Stimulated activated CD4-positive, alpha-beta T cell treated with anti-CD3 and anti-CD28 coated beads, TNF-alpha, amount 100 ng/mL, for 4 hours (primary cell): ENCODE measurements around the gene CDT1.

Source experiments
- DNase-seq, 3 experiments: peaks; one replicate each; pipeline ENCODE4 v3.0.0-alpha.2; 2020; ENCODE audit warnings: low read depth in 3 of 3

CDT1 gene

DNA sequence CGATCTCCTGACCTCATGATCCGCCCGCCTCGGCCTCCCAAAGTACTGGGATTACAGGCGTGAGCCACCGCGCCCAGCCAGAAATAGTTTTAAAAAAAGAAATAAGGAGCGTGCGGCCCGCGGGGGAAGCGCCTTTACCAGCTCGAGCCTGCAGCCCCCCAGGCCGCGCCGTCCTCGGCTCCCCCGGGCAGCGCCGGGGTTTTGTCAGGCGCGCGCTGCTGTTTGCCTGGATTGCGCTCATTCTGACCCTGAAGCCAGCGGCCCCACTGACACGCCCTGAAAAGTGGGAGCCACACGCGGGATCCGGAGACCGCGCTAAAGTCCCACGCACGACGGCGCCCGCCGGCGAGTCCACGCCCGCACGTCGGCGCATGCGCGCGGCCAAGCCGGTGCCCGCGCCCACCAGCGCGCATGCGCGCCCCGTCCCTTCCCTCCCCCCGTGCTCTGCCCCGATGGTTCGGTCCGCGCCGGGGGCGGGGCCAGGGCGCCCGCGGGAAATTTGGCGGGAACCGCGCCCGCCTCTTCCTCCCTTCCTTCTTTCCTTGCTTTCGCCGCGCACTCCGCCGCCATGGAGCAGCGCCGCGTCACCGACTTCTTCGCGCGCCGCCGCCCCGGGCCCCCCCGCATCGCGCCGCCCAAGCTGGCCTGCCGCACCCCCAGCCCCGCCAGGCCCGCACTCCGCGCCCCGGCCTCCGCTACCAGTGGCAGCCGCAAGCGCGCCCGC is at the start of gene CDT1:
TSS of gene CDT1 (plus strand) at position 526 of the 724 bp plus-strand sequence. CDS start at position 569, 43 bp downstream.
- DNase-seq: peak; percentile 74 to 84 (median 76)

- DNase-seq: no peak
Observed at GRCh38 chr16:88754109-88754911, 49.3 kb upstream of the CDT1 start.

DNA sequence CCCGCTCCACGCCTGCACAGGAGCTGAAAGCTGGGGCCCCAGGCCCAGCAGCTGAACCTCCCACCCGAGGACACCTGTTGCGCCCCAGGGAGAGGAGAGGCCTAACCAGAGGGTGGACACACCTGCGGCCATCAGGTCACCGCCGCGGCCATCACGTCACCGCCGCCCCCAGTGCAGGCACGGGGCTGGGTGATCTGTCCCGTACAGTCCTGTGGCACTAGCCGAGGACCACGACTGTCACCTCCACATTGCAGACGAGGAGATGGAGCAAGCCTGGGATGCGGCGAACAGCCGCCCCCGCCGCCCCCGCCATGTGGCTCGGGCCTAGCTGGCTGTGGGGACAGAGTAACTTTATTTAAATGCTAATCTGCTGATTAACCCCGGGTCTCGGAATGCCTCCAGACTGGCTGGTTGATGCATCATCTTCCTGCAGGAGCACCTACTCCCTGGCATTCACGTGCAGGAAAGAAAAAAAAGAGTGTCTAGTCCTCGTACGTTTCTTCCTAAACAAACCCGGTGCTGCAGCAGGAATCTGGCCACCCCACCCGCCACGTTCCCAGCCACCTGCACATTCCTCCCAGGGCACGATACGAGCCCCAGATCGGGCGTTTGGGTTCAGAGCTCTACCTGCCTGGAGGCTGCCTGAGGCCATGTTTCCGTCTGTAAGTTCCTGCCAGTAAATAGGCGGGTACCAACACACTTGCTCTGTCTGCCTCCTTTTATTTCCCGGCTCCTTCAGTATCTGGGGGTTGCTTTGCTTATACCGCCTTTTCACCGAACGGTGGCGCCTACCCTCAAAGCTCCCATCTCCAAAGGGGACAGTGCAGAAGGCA is 48.5 kb upstream of the CDT1 start:
- no peak for DNase-seq

DNA sequence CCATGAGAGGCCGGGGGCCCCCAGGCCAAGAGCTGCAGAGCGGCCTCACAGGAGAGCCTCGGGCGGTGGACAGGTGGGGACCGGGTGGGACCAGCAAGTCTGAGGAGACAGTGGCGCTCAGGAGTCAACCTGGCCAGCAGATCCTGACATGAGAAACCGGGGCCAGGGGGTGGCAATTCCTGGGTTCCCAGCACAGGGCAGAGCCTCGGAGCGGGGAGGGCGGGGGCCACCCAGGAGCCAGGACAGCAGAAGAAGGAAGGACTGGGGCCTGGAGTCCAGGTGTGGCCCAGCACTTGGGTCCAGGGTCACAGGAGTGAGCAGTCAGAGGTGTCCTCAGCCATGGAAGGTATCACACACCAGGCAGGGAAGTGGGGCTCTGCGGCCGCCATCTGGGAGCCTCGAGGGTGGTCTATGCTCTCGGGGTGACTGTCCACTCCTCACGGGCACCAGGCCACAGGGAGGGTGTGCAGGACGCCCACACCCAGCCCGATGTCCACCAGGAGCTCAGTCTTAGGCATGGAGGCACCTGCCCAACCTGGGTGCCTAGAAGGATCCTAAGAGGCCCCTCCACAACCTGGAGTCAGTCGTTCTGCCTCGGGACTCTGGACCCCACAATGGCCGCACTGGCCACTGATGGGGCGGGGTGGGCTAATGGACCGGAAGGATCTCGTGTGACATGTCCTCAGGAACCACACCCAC is 47.7 kb upstream of the CDT1 start:
- no peak for DNase-seq

- DNase-seq: no peak
Observed at GRCh38 chr16:88758227-88758943, 45.2 kb upstream of the CDT1 start.

- DNase-seq: no peak
Observed at GRCh38 chr16:88758944-88759244, 44.7 kb upstream of the CDT1 start.

DNA sequence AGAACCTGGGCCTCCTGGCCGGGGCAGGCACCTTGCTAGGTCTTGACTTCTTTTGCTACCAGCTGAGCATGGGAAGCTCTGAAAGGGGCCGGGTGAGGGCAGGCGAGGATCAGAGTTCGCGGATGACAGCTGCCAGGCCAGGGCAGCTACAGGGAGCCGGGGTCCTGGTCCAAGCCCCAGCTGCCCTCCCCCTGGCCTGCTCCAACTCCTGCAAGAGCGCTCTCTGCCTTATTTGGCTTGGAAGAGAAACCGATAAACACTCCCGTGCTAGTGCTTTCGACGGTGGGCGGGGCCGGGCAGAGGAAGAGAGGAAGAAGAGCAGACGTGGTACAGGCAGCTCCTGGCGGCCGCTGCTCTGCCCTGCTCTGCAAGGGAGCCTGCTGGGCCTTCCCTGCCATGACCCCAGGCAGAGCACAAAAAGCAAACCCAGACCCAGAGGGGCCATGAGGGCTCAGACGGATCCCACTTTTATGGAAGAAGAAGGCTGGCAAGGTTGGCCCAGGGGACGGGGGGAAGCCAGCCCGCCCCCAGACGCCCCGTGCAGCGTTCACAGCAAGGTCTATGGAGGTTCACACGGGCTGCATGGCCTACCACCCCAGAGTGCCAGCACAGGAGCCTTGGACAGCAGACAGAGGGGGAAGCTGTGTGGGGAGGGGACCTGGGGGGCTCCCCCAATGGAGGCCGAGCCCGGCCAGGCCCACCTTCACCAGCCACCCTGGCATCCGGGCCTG is 44.2 kb upstream of the CDT1 start:
- DNase-seq: peak in 1 of 3 experiments; percentile 34

GRCh38 chr16:88759976-88760350 is 43.6 kb upstream of the CDT1 start:
- no peak for DNase-seq

DNA sequence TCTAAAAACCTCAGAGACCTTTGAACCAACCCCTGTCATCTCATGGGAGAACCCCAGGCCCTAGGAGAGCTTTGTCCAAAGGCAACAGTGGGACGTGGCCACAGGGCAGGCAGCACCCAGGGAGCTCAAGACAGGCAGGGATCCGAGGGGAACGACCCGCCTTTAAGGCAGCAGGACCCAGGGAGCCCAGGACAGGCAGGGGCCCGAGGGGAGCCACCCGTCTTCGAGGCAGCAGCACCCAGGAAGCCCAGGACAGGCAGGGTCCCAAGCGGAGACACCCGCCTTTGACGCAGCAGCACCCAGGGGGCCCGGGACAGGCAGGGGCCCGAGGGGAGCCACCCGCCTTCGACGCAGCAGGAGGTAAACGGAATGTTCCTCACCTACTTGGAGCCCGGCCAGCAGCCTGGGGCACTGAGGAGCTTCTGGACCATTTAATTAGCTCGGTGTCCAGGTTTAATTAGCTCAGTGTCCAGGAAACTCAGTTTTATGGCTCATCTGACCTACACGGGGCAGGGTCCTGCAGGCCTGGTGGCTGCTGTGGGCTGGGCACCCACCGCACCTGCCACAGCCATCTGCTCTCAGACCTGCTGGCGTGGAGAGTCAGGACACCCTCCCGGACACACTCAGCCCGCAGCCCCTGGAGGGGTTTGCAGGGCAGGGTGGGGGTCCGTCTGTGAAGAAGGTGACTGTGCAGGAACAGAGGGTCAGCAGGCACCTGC is 43.0 kb upstream of the CDT1 start:
- no peak for DNase-seq

GRCh38 chr16:88761143-88761534 is 42.5 kb upstream of the CDT1 start:
- no peak for DNase-seq

DNA sequence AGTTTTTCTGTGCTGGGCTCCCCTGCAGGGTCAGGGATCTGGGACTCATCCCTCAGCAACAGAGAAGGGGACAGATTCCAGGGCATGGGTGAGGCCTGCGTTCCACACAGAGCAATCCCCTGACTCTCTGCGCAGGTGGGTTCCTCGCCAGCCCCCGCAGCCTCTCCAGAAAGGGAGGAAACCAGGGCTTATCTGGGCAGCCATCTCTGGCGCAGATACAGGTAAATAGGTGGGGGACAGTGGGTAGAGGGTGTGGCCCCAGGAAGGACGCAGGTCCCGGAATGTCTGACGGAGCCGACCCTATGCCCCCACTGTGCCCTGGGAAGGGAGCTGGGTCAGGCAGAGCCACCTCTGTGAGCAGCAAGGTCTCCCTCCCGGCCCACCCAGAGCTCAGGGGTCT is 41.8 kb upstream of the CDT1 start:
- DNase-seq: no peak

GRCh38 chr16:88762258-88762870 is 41.2 kb upstream of the CDT1 start:
- DNase-seq: no peak

GRCh38 chr16:88762941-88763340 is 40.6 kb upstream of the CDT1 start:
- no peak for DNase-seq

DNA sequence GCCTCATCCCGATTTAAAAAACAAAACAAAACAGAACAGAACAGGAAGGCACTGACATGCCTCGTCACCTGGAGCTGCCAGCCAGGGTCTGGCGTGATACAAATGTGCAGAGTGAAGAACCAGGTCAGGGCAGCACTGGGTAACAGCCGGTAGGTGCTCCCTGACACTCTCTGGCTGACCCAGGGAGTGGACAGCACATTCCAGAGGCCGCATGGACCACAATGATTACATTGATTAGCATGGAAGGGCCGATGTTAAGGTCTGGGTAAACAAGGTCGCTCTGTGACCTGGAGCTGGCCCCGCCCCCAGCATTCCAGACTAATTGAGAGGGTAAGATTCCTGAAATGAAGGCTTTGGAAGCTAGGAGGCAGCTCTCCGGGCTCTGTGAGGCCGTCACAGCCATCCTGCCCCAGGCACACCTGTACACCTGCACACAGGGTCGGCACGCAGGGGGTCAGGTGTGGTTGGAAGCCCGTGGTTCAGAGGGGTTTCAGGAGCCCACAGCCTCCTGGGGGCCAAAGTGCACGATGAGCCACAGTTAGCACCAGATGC is 40.0 kb upstream of the CDT1 start:
- DNase-seq: no peak

DNA sequence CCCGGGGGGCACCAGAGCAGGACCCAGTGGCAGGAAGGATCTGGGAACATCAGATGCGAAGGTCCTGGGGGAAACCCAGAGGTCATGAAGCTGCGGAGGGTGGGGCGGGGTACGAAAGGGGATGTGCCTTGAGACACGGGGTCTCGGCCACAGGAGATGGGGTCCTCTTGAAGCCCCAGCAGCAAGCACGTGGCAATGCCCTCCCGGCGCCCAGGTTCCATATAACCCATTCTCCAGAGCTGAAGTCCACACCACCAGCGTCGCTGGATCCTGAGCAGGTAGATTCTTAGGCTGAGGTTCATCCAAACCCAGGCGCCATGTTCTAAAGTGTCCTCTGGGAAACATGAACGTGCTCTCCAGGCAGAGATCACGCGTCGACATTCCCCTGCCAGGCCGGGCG is 39.5 kb upstream of the CDT1 start:
- DNase-seq: no peak

- no peak for DNase-seq
Observed at GRCh38 chr16:88764913-88765349, 38.7 kb upstream of the CDT1 start.

DNA sequence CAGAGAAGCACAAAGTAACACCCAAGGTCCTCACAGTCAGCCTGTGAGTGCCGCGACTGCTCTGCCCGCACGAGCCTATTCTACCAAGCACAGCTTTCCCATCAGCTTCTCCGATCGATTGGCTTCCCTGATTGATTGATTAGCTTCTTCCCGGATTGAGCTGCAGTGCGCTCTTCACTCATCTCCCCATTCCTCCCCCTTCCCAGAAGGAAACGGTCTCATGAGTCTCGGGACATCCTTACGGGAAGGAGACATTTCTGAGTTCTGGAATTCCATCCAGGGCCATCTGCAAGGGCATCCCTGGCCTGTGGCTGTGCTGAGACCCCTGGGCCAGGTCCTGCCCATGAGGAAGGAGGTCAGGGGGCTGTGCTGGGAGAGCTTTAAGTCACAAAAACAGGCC is 36.6 kb upstream of the CDT1 start:
- no peak for DNase-seq

- no peak for DNase-seq
Observed at GRCh38 chr16:88767546-88768070, 36.0 kb upstream of the CDT1 start.
